Activated naive CD4-positive, alpha-beta T cell (primary cell): Measurements from ENCODE around the gene SMLR1.

ENCODE experiments used
- DNase-seq, 4 experiments: peaks; one replicate each; lab custom pipeline; 2025; lab: John Stamatoyannopoulos, UW

The SMLR1 gene

DNA sequence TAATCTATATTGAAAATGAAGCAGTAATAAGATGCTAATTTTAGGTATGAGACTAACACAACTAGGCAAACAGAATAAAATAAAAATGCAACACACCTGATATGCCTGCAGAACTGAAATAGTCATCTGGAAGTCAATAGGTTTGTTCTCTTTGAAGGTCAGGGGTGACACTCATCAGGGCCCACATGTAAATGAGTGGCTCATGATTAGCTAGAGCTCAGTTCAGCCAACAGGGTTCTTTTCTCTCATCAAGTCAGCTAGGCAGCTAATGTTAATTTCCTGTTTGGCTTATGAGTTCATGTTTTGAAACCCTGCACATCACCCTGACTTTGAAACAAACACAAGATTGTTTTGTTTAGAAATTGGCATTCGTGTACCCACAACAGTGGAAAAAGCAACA, 23.8 kb downstream of the SMLR1 start:
- no peak for DNase-seq

DNA sequence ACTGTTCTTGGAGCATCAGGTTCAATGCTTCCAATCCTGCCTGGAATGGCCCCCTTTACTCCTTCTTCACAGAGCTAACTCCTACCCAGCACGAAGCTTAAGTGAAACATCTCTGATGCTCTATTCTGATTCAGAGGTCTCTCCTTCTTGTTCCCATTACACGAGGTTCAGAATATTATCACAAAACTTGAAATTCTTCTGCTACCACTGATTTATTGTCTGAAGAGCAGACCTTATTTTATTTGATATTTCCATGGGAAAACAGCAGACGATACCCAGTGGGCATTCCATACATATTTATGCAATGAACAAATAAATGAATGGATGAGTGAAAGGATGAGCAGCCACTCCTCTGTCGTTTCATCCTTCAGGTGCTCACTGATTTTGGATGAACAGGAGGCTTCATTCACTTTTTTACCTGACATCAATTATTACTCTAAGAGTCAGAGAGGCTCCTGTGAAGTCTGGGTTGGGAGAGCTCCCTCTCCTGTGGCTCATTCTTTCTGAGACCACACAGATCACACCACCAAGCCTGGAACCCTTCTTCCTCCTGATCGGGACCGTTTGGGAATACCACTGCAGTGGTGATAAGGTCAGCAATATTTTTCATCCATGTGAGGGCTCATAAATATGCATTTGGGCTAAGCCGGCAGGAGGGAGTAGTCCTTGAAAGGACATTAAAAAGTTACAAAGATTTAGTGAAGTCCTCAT, 25.8 kb downstream of the SMLR1 start:
- DNase-seq = no peak

DNA sequence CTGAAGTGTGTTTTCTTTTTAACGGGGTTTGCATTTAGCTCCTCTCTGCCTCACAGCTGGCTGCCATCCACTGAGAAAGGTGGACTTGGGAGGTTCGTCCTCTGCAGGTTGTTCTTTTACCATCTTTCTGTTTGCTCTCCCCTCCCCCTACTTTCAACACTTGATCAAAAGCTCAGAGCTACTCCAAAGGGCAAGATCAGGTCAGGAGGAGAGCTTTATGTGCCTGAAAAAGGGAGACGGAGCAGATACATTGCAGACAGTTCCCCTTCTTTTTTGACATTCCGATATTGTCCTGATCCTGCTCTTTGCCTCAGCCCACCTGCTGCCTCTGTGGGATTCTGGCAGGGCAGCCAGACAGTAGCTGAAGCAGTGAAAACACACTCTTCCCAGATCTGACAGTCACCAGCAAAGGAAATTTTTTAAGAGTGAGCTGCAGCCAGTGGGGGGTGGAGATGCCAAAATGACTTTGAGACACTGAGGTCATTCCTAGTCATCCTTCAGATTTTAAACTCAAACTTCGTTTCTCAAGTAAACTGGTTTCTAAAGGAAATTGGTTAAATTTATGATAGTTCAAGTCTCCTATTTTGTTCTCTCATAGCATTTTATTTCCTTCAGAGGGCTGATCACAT, 26.5 kb downstream of the SMLR1 start:
- DNase-seq = no peak

DNA sequence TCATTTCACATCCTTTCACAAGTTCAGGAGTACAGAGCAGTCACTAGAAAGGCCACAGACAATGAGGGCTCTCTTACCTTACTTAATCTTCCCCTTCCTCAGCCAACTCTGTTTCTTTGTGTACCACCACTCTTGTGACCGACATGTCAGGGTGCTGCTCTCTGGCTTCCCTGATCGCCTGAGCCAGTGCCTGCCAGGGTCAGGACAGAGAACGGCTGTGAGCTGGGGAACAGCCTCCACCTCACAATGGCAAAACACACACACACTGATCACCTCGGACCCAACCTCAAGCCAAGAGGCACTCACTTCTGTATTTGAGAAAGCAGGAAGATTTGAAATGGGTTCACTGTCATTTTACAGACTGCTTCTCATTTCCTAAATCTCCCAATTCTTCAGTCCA, 30.8 kb downstream of the SMLR1 start:
- DNase-seq = no peak

DNA sequence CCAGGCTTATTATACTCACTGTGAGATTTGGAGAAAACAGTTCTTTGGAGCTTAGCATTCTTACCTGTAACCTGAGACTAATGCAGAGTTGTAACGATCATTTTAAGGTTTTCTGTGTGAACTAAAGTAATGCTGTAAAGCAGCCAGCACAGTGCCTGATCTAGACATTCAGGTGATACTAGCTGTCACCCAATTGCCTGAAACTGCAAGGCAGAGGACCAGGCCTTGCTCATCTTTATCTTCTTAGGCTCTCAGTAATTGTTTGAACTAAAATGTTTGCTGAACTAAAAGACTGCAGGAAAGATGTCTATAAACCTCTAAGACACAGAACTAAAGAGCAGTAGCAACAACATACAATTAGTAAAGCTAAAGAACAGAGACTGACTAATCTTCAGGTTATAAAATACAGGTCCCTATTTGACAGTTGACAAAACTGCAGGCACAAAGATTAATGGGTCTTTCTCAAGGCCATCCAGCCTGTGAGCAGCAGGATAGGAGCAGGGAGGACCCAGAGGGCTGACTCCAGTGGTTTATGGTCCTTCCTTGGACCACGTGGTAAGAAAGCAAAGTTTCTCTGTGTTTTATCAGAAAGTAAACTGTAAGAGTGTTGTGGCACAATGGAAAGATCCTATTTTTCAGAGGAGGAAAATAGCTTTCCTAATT, 31.4 kb downstream of the SMLR1 start:
- DNase-seq = no peak

DNA sequence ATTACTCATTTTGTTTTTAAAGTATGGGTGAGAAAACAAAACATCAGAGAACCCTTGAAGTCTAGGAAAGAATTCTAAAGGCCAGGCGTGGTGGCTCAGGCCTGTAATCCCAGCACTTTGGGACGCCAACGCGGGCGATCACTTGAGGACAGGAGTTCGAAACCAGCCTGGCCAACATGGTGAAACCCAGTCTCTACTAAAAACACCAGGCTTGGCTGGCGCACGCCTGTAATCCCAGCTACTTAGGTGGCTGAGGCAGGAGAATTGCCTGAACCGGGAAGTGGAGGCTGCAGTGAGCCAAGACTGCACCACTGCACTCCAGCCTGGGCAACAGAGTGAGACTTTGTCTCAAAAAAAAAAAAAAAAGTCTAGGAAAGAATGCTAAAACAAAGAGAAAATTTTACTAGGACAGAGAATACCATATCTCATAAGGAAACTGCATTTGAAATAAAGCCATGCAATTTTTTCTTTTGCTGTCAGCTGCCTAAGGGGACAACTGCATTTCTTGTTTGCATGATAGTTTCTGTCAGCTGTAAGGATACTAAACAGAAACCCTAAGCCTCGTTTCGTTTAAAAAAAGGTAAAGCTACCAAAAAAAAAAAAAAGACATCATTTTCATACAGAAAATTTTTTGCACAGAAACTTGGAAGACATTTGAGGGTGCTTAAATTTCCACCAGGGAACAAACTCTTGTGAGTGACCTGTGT, 32.1 kb downstream of the SMLR1 start:
- DNase-seq = no peak

DNA sequence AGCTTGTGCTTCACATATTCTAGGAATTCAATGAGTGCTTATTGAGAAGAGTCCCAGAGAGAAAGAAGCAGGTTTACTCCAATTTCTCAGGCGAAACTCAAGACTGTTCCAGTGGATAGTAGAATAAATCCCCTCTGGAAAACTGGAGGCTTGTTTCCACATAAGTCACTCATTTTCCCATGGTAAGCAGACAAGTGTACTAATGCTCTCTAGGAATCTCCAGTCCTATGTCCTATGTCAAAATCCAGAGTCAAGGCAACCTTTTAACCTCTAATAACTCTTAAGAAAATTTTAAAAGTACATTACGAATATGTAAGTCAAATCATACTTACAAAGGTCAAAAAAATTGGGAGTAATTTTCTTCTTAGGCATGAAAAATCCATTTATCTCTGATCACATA, 35.2 kb downstream of the SMLR1 start:
- no peak for DNase-seq

DNA sequence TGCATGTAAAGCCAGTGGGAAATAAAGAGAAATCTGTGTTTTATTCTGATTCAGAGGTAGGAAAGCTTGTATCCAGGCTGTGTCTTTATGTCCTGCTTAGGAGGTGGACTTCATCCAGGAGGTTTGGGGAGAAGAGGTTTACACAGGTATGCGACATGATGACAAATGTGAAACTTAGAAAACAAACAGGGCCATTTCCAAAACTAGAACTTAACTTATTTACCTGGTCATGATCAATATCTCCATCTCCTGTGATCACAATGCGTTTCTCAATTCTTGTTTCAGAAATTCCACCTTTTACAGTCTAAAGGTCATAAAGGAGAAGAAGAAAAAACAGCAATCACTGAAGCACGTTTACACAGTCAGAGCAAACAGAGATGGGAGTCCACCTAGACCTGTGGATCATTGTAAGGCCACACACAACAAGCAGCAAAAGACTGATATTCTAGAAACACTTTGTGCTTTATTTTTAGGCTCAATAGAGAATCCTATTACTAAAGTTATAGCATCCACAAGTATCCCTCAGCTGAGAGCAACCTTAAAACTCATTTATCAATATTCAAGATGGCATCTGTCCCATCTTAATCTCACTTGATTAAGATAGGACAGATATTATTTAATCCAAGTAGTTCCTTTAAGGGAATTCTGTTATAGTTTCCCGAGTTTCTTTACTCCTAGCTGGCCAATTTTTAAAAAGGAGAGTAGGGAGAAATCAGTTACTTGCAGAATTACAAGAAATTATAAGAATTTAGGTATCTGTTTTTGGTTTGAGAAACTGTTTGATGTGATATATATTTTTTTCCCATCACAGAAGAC, 36.4 kb downstream of the SMLR1 start:
- no peak for DNase-seq

DNA sequence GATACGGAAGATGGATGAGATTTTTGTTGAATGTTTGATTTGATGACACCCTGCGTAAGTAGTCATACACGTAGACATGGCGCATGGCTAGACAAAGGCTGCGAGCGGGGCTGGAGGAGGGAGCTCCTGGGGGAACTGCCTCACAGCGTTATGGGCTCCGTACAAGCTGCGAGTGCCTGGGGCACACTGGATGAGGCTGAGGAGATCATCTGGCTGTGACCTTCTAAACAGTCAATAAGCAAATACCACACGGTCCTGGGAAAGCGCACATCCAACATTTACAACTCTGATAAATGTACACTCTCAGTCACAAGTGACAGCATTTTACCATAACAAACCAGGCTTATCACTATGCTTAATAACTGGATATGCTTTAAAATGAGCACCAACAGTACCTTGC, 37.1 kb downstream of the SMLR1 start:
- DNase-seq = no peak

DNA sequence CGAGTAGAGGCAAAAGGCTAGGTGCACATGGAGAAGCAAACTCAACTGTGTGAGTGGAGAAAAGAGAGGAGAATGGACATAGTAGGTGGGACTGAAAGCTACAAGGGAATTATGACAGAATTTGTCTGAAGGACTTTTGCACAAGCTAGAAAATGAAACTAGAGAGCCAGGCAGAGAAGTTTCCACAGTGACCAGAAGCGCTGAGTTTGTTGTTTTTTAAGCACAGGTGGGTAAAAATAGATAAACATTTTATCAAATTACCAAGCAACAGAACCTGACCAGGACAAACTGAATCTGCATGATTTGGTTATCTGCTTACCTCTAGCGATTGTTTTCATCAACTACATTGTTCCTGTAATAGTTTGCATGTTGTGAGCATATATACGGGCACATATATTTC, 38.6 kb downstream of the SMLR1 start:
- no peak for DNase-seq

DNA sequence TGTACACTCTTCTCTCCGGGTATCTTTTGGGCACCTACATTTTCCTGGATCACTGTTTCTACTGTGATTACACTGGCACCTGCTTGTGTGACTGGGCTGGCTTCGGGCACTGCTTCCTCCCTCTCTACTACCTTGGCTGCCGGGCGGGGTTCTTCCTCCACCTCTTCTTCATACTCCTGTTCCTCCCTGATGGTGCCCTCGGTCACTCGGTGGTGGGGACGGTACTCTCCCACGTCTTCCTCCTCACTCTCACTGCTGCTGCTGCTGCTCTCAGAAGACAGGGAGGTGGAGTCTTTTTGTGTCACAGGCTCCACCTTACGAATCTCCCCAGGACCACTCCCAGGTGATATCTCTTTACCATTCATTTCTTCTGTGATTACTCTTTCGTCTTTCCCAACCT, 42.5 kb downstream of the SMLR1 start:
- no peak for DNase-seq

DNA sequence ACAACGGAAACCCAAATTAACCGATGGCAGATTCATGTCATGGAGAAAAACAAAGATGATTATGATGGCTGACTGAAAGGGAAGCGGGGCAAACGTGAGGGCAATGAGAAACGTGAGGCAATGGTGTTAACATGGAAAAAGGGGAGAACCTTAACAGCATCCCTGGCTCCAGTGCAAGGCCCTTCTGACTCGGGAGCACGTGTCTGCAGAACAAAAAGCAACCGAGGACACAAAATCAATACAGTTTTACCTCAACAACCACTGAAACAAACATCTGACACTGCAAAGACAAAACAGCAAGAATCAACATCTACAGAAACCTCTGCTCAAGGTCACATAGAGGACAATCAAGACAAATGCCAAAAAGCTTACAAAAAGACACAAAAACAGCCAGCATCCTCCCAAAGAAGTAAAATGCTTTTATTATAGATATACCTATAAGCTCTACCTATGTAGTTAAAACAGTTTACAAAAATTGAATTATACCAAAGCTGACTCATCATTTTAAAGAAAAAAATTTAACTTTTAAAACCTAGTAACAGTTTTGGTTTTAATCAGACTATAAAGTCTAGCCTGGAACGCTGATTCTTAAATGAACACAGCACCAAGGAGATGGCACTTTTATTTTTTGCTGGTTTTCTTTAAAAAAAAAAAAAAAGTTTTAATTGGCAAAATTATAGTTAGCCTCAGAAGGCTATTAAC, 43.1 kb downstream of the SMLR1 start:
- no peak for DNase-seq

DNA sequence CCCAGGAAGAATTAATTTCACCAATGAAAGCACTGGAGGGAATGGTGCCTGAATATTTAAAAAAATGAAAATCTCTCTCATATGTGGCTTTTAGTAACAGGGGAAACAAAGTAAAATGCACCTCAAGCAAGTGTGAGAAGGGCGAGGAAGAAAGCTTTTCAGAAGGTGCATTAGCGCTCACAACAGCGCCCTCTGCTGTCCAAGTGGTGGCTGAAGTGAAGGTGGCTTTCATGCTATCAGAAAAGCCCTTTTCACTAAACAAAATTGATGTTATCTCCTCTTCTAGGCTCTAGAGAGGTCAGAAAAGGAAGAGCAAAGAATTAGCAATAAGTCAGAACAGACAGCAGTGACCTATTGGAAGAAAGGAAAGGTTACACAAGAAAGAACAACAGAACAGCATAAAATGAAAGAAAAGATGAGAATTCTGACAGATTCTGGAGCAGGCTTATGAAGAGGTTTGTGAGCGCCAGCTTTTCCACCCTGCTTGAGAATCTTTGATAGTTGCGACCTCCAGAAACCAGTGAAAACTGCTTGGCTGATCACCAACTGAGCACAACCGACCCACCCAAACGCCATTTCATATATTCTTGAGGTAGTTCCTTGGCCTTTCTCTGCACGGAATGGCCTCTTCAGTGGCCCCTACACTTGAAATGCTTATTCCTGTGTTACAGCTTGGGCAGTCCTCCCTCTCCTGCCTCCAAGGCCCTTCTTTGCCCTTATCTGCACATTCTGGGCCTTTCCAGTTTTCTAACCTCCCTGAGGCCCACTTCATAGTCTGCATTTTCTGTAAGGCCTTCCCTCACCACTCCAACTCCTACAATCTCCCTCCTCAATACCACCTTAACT, 45.3 kb downstream of the SMLR1 start:
- DNase-seq = peak; percentile 25 to 63 (median 52)

DNA sequence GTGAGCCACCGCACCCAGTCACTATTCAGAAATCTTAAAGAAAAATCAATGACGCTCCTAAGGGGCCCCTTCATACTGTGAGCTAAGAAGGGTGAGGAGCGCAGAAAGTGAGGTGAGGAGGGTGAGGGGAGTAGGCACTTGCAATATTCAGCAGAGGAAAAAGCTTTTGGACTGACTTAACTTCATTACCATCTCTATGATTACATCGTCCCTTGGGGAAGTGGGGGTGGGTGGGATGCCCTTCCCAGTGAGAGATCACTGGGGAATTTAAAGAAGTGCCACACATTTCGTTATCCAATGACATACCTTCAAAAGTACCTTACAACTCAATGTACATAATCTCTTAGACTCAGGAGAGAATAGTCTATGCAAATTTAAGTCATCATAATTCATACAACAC, 46.5 kb downstream of the SMLR1 start:
- DNase-seq = no peak

DNA sequence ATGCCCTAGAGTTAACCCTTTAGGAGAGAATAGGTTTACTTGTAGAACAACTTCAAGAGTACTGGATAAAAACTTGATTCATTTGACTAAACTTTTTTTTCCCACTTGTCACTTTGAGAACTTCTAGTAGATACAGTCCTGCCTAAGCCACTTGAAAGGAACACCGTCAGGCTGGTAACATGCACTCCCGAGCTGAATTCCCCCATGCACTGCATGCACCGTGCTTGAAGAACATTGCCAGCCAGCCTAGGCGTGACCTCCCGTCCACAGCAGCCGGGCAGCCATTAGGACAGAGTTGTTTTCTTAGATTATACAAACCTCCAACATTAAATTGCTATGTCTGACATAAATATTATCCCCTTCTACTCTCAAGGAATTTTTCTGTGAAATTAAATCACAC, 52.6 kb downstream of the SMLR1 start:
- DNase-seq = no peak

DNA sequence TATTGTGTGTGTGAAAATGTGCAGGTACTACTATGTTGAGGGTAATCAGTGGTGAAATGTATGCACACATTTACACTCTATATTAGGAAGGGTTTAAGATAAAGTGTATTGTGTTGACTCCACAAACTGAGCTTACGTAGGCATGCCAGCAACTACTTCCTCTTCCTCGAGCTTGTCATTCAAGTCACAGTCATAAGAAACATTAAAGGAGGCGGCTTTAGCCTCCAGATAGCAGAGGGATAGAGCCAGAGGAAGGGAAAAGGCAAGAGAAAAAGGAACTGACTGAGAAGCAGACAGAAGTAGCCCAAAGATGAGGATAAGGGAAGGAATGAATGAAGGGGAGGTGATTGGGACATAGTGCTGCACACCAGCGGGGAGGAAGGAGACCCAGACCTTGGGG, 55.2 kb downstream of the SMLR1 start:
- no peak for DNase-seq

DNA sequence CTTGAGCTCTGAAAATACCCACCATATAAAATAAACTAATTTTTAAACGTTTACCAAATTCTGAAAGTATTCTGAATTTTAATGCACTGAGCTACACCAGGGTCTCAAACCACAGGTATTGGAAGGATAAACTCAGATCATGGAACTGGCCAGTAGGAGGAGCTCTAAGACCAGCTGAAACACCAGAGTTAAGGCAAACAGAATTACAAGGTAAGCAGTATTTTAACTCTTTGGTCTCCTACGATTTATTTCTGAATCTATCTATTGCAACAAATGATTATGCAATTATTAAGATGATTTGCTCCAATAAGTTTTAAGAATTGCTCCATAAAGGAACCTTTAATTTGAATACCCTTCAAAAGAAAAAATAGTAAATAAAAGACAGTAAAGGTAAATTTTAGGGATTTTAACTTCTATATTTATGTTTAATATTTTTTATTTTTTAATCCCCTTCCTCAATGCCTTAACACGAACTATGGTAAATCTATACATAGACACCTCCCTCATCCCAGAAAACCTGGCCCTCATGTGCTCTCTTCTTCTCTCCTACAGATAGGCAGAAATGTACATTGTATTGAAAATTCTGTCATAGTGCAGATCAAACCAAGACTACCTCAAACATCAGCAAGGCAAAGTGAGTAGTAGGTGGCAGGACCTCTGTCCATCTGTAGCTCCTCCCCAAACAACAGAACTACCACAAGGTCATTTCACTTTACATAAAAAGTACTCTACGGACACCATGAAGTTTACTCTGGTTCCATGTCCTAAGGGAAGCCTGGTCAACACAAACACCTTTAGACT, 58.4 kb downstream of the SMLR1 start:
- DNase-seq = peak; percentile 2 to 44 (median 23)
